Psoas muscle (tissue), 8 donors: ENCODE measurements around the gene ZC3H12C. TPM values are rescaled to one million over a fixed set of nuclear protein-coding genes. Genes with fewer than 3 reads are reported as not detected.
A peak's percentile ranks its signal among the peaks of the same experiment; 100 is the strongest.

ENCODE experiments used
- ATAC-seq, 4 donors: fragments of 200-7000 bp; cut with Tn5 transposase; one replicate each; pipeline ENCODE4 v1.9.1; 2020; ENCODE audit warnings: moderate library complexity in 3 of 4, mild to moderate bottlenecking in 2 of 4
- DNase-seq, 2 donors: peaks; one replicate each; pipeline ENCODE4 v3.0.0-alpha.2; 2020
- H3K27ac ChIP-seq: fragments of 200-600 bp; one replicate; pipeline ENCODE4 v1.8.0; 2022
- H3K27me3 ChIP-seq, 3 donors: fragments of 200-600 bp in 1 of 3; one replicate each; pipeline versions ENCODE4 v1.6.1 to v1.8.0; 2013 to 2022; ENCODE audit warnings: low read length in 2 of 3, mild to moderate bottlenecking in 2 of 3, moderate library complexity in 1 of 3; ENCODE audit not compliant: insufficient read depth in 3 of 3
- H3K36me3 ChIP-seq, 2 donors: fragments of 200-600 bp in 1 of 2; one replicate each; pipeline versions ENCODE4 v1.6.1 to v1.8.0; 2013 to 2022; ENCODE audit warnings: low read depth in 1 of 2, mild to moderate bottlenecking in 1 of 2, moderate library complexity in 1 of 2; ENCODE audit not compliant: insufficient read depth in 1 of 2
- H3K4me1 ChIP-seq: fragments of 200-600 bp; one replicate; pipeline ENCODE4 v1.8.0; 2022
- H3K4me3 ChIP-seq: fragments of 200-600 bp; one replicate; pipeline ENCODE4 v1.8.0; 2022; ENCODE audit warnings: mild to moderate bottlenecking
- H3K9me3 ChIP-seq: fragments of 200-600 bp; one replicate; pipeline ENCODE4 v1.8.0; 2022
- CTCF ChIP-seq: fragments of 200-600 bp; IDR thresholded peaks from one replicate; pipeline ENCODE4 v1.8.0; 2022; ENCODE audit warnings: antibody characterized with exemption
- WGBS, 3 donors: extraction: QIAGEN DNeasy Blood & Tissue Kit; methylation state at CpG; one replicate each; pipeline versions ENCODE4 v1.1.6 to v1.1.7; 2013; 5-methylcytosine and 5-hydroxymethylcytosine counted together
- intact Hi-C, 2 donors: fragments of 100-400 bp; cut with DNase I; formaldehyde crosslinking; loops; one replicate each; pipeline versions ENCODE4 v1.11.0 to v1.14.2; 2022
- polyA plus RNA-seq, 3 donors: library from polyadenylated mRNA; stranded (reverse); fragments of 200-250 nt; gene quantifications; one replicate each; pipeline ENCODE4 v1.2.3, GENCODE V29; 2013
- total RNA-seq, 4 donors: library from RNA; stranded (reverse); fragmentation: NEBNext Ultra II Directional in 2 of 4; extraction: Animal tissue kit (Norgen Biotek cat#: 25700) in 2 of 4; gene quantifications; one replicate each; pipeline versions ENCODE4 v1.2.1 to v1.2.4, GENCODE V29; 2021 to 2023
- donor health status: healthy with polysubstance abuse.
- donor health status: DM: no; HTN: no; CAD: no; lungs with moderate emphysema.
- donor health status: Bipolar disorder and iron deficiency.
- donor health status: healthy.
- donor health status: DM: yes; HTN: yes; CAD: no.
- donor health status: DM: no; HTN: no; CAD: no.
- donor health status: DM: no; HTN: no; CAD: no.
- donor health status: DM: yes; HTN: yes; CAD: no.

ZC3H12C gene
- total and polyA plus RNA-seq, 7 donors: 2.3 to 27.4 (median 17.5) TPM

- H3K9me3 ChIP-seq: no peaks in the 10 kb centered on the region
- H3K4me1 ChIP-seq: peaks cover 6% of the 10 kb centered on the region
- intact Hi-C loops: loop anchor here in 1 of 2 donors (10.0 kb wide), 1 partner anchor 230 kb away; no protein-coding TSS in a partner anchor
- no peak for TF ChIP-seq CTCF
- DNase-seq (no peak), ATAC-seq (peak in 1 of 4 donors; percentile 6)
- no peaks in the 10 kb centered on the region for H3K27me3 ChIP-seq
- H3K27ac ChIP-seq: no peak overlapping the region
- no peaks in the 10 kb centered on the region for H3K36me3 ChIP-seq
- WGBS, 3 donors: 69 to 75% (median 74%) methylated on average over 6 of the region's 6 CpGs
- no peak overlapping the region for H3K4me3 ChIP-seq
Observed at GRCh38 chr11:110174645-110175310, 81.6 kb downstream of the ZC3H12C start.

GRCh38 chr11:110176366-110177085 lies 83.3 kb downstream of the ZC3H12C start:
- WGBS, 3 donors: 87 to 94% (median 87%) methylated on average over 12 of the region's 12 CpGs
- Histone ChIP-seq H3K36me3 (no peaks in the 10 kb centered on the region), H3K4me3 (no peak overlapping the region), H3K9me3 (no peaks in the 10 kb centered on the region), H3K27me3 (no peaks in the 10 kb centered on the region), H3K4me1 (peaks cover 6% of the 10 kb centered on the region), H3K27ac (no peak overlapping the region)
- no peak for TF ChIP-seq CTCF
- intact Hi-C loops: loop anchor here in 1 of 2 donors (10.0 kb wide), 1 partner anchor 232 kb away; no protein-coding TSS in a partner anchor
- ATAC-seq (no peak), DNase-seq (no peak)

- intact Hi-C loops: loop anchor here in 1 of 2 donors (10.0 kb wide), 1 partner anchor 232 kb away; no protein-coding TSS in a partner anchor
- Histone ChIP-seq H3K4me1 (peaks cover 6% of the 10 kb centered on the region), H3K9me3 (no peaks in the 10 kb centered on the region), H3K27me3 (no peaks in the 10 kb centered on the region), H3K36me3 (no peaks in the 10 kb centered on the region), H3K27ac (no peak overlapping the region), H3K4me3 (no peak overlapping the region)
- ATAC-seq: no peak
- no peak for DNase-seq
- 83 to 89% (median 85%) methylated on average over 7 of the region's 7 CpGs for WGBS, 3 donors
- TF ChIP-seq CTCF: no peak
Observed at GRCh38 chr11:110177086-110177456, 83.9 kb downstream of the ZC3H12C start.

- H3K4me1 ChIP-seq: peaks cover 2% of the 10 kb centered on the region
- WGBS, 3 donors: 86 to 95% (median 90%) methylated on average over 4 of the region's 4 CpGs
- no peak overlapping the region for H3K4me3 ChIP-seq
- H3K27ac ChIP-seq: no peak overlapping the region
- H3K36me3 ChIP-seq: no peaks in the 10 kb centered on the region
- ATAC-seq (no peak), DNase-seq (no peak)
- no peaks in the 10 kb centered on the region for H3K9me3 ChIP-seq
- TF ChIP-seq CTCF: no peak
- intact Hi-C loops: loop anchor here in 1 of 2 donors (10.0 kb wide), 1 partner anchor 234 kb away; no protein-coding TSS in a partner anchor
- H3K27me3 ChIP-seq: no peaks in the 10 kb centered on the region
Observed at GRCh38 chr11:110179064-110179463, 85.9 kb downstream of the ZC3H12C start.
